GM18870 (cell line): ENCODE data around the gene HACD3.
"Not testable (repeated sequence)": the region's sequence is repeated elsewhere in the genome, so short reads cannot be mapped to it uniquely, and the experiment has no call there.

Experiments
- ATAC-seq: cut with Tn5 transposase; IDR thresholded peaks from one replicate; pipeline ENCODE4 v1.9.1; 2021; ENCODE audit warnings: moderate library complexity; ENCODE audit not compliant: unreplicated experiment

Gene HACD3

DNA sequence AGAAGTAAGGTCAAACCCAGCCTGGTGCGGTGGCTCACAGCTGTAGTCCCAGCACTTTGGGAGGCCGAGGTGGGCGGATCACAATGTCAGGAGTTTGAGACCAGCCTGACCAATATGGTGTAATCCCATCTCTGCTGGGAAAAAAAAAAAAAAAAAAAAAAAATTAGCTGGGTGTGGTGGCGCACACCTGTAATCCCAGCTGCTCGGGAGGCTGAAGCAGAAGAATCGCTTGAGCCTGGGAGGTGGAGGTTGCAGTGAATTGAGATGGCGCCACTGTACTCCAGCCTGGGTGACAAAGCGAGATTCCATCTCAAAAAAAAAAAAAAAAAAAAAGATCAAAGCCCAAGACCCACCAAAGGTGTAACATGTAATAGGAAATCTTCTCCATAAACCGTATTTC, 19.0 kb downstream of the HACD3 start:
- not testable (repeated sequence) for ATAC-seq

DNA sequence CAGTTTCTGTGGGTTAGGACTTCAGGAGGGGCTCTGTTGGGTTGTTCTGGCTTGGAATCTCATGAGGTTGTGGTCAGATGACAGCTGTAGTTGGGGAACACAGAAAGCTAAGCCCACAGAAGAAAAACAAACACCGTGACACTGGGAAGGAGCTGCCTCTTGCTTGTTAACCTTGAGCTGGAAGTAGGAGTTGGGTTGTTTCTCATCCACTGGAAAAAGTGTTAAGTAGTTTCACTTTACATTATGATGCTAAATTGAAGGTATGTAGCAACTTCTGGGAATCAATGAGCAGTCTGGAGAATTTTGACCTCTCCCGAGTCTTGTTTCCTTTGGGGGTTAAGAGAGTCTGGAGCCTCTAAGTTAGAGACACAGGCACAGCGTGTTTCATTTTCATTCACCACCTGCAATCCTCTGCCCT, 20.4 kb downstream of the HACD3 start:
- ATAC-seq: no peak

- ATAC-seq: no peak
Measured at GRCh38 chr15:65551183-65551582, 20.9 kb downstream of the HACD3 start.

DNA sequence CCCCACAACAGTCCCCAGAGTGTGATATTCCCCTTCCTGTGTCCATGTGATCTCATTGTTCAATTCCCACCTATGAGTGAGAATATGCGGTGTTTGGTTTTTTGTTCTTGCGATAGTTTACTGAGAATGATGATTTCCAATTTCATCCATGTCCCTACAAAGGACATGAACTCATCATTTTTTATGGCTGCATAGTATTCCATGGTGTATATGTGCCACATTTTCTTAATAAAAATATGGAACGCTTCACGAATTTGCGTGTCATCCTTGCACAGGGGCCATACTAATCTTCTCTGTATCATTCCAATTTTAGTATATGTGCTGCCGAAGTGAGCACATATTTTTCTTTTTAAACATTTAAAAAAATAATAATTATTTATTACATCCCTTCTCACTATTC, 22.6 kb downstream of the HACD3 start:
- not testable (repeated sequence) for ATAC-seq

DNA sequence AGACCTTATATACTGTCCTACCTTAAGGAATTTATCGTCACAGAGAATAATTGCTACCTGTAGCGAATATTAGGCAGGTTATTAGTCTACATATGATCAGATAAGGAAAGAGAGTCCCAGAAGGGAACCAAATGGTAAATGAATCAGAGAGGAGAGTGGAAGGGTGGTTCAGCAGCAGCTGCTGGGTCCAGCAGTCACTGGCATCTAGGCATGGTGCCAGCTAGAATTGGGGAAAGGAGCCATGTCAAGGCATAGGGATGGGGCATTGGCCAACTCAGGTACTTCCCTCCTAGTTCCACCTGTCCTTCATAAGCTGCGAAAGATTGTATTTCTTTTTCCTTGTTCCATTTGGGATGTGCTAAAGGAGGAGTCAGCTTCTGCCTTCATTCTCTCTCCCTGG, 23.4 kb downstream of the HACD3 start:
- no peak for ATAC-seq

DNA sequence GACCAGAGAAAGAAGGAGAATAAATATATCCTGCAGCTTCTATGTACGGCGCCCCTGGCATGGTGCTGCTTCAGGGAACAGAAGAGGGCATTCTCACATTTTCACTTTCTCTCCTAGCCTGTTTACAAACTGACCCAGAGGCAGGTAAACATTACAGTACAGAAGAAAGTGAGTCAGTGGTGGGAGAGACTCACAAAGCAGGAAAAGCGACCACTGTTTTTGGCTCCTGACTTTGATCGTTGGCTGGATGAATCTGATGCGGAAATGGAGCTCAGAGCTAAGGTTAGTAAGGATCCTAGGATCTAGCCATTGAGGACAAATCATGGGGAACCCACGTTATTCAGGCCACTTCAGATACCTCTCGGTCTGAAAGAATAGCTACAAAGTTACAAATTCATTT, 26.4 kb downstream of the HACD3 start:
- ATAC-seq: no peak

DNA sequence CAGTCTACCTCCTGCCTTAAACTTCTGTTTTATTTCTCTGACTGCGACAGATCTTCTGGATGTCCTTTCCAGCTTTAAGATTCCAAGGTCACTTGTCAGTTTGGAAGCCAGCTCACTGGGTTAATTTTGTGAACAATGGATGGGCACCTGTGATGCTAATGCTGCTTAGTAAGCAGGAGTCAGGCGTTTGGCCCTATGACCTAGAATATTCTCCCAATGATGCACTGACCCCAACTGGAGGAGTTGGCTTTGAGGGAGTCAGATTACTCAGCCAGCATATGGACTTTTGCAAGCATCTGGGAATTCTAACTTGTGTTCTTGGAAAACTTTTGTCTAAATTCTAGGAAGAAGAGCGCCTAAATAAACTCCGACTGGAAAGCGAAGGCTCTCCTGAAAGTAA, 28.1 kb downstream of the HACD3 start:
- no peak for ATAC-seq

- no peak for ATAC-seq
Measured at GRCh38 chr15:65558997-65559760, 28.9 kb downstream of the HACD3 start.

GRCh38 chr15:65559941-65560340, 29.7 kb downstream of the HACD3 start:
- no peak for ATAC-seq

DNA sequence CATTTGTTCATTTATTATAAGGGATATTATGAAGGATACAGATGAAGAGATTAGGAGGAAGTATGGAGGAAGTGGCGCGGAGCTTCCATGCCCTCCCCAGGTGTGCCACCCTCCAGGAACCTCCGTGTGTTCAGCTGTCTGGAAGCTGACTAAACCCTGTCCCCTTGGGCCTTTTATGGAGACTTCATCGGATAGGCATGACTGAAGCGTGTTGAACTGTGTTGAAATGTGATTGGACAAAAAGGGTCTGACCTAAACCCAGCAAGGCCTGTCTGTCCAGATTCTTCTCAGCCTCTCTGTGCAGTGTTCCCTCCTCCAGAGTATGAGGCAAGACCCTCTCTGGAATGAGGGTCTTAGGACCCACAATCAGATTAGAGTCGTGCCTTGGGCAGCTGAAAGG, 31.7 kb downstream of the HACD3 start:
- ATAC-seq: no peak

GRCh38 chr15:65569728-65570127, 39.5 kb downstream of the HACD3 start:
- ATAC-seq: no peak

- no peak for ATAC-seq
Measured at GRCh38 chr15:65571971-65572370, 41.7 kb downstream of the HACD3 start.

DNA sequence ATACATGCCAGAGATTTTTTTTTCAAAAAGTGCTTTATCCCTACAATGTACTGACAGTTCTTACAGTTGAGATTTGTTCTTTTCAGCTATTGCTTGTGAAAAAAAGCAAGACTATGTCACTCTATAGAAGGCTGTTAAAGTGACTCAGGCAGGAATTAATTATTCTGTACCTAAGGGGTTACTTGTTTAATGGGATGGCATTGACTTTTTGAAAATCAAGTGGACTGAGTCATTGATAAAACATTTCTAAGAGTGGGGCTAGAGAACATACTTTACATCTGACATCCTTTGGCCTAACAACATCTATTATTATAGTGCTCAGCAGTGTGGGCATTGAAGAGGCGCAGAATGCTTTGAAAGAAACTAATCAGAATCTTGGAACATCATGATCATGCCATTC, 46.4 kb downstream of the HACD3 start:
- no peak for ATAC-seq

- no peak for ATAC-seq
Measured at GRCh38 chr15:65577129-65577996, 47.1 kb downstream of the HACD3 start.

GRCh38 chr15:65578904-65579728, 48.9 kb downstream of the HACD3 start:
- ATAC-seq: no peak

- ATAC-seq: no peak
Measured at GRCh38 chr15:65579762-65580161, 49.5 kb downstream of the HACD3 start.

GRCh38 chr15:65580287-65580686, 50.0 kb downstream of the HACD3 start:
- ATAC-seq: no peak

- ATAC-seq: no peak
Measured at GRCh38 chr15:65583701-65584100, 53.4 kb downstream of the HACD3 start.

- no peak for ATAC-seq
Measured at GRCh38 chr15:65584241-65584640, 54.0 kb downstream of the HACD3 start.

- no peak for ATAC-seq
Measured at GRCh38 chr15:65587094-65587493, 56.8 kb downstream of the HACD3 start.

GRCh38 chr15:65595960-65596359, 65.7 kb downstream of the HACD3 start:
- no peak for ATAC-seq
